ENCODE data around the gene ASAP2.

GRCh38 chr2:9342659-9343058, 136.0 kb downstream of the ASAP2 start:
- TF ChIP-seq, protein P1, sequence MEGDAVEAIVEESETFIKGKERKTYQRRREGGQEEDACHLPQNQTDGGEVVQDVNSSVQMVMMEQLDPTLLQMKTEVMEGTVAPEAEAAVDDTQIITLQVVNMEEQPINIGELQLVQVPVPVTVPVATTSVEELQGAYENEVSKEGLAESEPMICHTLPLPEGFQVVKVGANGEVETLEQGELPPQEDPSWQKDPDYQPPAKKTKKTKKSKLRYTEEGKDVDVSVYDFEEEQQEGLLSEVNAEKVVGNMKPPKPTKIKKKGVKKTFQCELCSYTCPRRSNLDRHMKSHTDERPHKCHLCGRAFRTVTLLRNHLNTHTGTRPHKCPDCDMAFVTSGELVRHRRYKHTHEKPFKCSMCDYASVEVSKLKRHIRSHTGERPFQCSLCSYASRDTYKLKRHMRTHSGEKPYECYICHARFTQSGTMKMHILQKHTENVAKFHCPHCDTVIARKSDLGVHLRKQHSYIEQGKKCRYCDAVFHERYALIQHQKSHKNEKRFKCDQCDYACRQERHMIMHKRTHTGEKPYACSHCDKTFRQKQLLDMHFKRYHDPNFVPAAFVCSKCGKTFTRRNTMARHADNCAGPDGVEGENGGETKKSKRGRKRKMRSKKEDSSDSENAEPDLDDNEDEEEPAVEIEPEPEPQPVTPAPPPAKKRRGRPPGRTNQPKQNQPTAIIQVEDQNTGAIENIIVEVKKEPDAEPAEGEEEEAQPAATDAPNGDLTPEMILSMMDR (conservative IDR thresholded peaks at IDR 0.05; ENCODE audit: low read length), result no peak
- TF ChIP-seq EZH2phosphoT487 (IDR thresholded peaks at IDR 0.05; ENCODE audit: borderline replicate concordance), result no peak
